ENCODE results near the gene CDC25A.
A peak's percentile ranks its signal among the peaks of the same experiment; 100 is the strongest.

Gene CDC25A

DNA sequence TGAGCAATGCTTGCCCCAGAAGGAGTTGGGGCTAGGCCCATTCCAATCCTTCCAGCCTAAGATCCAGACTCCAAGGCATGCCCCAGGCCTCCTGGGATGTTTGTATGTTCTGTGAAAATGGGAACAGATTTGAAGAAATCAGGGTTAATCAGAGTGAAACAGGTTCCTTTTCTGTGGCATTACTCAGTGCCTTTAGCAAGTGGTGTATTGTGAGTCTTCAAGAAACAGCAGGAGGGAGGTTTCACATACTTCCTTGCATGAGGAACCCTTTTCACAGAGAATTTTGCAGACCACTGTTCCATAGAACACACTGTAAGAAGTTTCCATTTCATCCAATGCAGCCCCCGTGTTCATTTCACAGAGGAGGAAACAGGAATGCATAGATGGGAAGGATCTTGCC lies 8.4 kb upstream of the CDC25A start:
- DNase-seq (ENCODE audit: low read depth in 3 of 3, low spot score in 1 of 3): no peak

DNA sequence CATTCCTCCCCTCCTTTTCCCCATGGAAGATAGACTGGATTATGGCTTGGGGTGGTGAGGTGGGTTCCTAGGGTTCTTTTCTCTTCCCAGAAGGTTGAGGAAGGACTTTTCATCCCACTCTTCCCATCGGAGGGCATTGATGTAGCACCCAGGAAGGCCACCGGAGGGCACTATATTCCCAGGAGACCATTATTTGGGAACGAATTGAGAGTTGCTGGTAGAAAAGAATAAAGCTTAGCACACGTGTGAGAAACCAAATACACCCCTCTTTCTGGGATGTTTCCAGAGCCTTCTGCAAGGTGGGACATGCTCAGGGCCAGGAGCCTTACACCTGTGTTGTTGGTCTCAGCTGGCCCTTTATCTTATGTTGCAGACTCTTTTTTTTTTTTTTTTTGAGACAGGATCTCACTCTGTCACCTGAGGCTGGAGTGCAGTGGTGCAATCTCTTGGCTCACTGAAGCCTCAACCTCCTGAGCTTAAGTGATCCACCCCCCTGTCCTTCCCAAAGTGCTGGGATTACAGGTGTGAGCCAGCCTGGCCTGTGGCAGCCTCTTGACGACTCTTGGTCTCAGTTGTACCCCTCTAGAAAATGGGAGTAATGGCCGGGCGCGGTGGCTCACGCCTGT lies 6.3 kb upstream of the CDC25A start:
- DNase-seq (ENCODE audit: low read depth in 3 of 3, low spot score in 1 of 3): no peak

- no peak for DNase-seq (ENCODE audit: low read depth in 3 of 3, low spot score in 1 of 3)
These were observed 2.7 kb upstream of the CDC25A start for GRCh38 chr3:48190911-48191310.

DNA sequence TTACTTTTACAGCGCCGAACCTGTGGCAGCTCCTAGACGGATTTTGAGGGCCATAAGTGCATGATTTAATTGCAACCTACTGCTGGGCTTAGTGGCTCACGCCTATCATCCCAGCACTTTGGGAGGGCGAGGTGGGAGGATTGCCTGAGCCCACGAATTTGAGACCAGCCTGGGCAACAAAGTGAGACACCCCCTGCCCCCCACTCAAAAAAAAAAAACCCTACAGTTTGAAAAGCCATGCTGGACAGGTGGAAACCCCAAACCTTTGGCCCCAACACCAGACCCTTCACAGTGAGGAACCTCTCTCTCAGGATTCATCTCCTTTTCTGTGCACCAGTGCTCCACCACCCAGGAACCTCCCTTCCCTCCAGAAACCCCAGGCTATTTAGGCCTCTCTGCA lies 1.1 kb upstream of the CDC25A start:
- no peak for DNase-seq (ENCODE audit: low read depth in 3 of 3, low spot score in 1 of 3)

GRCh38 chr3:48187579-48188265 lies 495 bp downstream of the CDC25A start:
- DNase-seq (ENCODE audit: low read depth in 3 of 3, low spot score in 1 of 3): peak in 1 of 3 donors; percentile 12

GRCh38 chr3:48187301-48187578 lies 977 bp downstream of the CDC25A start:
- DNase-seq (ENCODE audit: low read depth in 3 of 3, low spot score in 1 of 3): no peak

- no peak for DNase-seq (ENCODE audit: low read depth in 3 of 3, low spot score in 1 of 3)
These were observed 1.5 kb downstream of the CDC25A start for GRCh38 chr3:48186631-48187300.

DNA sequence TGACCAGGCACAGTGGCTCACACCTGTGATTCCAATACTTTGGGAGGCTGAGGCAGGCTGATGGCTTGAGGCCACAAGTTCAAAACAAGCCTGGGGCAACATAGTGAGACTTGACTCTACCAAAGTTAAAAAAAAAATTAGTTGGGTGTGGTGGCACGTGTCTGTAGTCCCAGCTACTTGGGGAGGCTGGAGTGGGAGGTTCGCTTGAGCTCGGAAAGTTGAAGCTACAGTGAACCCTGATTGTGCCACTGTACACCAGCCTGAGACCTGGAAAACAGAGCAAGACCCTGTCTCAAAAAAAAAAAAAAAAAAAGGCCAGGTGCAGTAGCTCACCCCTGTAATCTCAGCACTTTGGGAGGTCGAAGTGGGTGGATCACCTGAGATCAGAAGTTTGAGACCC lies 3.1 kb downstream of the CDC25A start:
- no peak for DNase-seq (ENCODE audit: low read depth in 3 of 3, low spot score in 1 of 3)

DNA sequence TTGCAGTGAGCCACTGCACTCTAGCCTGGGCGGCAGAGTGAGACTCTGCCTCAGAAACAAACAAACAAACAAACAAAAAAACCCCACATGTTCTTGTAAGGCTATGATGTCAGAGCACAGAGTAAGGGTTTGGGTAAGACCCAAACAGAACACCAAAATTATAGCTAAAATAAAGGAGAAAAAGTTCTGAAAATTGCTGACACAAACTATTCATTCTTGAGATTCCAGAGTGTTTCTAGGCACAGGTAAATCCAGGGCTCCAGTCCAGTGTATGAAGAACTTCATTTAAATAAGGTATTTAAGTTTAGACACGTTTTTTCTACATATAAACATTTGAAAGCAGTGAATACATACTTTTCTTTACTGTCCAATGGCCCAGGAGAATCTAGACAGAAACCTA lies 3.9 kb downstream of the CDC25A start:
- DNase-seq (ENCODE audit: low read depth in 3 of 3, low spot score in 1 of 3): no peak

DNA sequence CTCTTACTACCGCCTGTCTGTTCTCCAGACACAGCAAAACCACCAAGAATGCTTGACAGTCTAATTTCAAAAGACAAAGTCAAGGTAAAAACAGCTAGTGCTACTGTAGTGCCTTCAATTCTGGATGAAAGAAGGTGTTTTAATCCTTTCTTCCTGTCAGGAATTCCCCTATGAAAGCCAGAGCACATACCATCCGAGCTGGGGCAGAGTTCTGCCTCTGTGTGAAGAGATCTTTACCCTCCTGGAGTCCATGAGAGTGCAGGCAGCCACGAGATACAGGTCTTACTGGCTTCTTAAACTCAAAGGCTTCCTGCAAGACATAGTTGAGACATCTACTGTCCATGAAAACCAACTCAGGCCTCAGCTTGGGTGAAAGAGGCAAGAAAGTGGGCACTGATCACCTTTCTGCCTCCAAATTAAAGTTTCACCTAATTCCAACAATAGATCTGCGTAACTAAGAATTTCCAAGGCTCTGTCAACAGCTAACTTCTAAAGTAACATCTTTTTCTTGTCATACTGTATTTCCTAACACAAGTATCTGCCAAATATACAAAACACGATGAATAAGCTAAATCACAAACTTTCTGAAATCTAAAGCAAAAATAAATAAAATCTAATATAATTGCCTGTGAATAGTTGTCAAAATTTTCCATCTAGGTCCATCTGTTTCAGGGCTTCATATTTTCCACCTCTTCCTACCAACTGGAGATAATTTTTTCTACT lies 7.5 kb downstream of the CDC25A start:
- DNase-seq (ENCODE audit: low read depth in 3 of 3, low spot score in 1 of 3): no peak

DNA sequence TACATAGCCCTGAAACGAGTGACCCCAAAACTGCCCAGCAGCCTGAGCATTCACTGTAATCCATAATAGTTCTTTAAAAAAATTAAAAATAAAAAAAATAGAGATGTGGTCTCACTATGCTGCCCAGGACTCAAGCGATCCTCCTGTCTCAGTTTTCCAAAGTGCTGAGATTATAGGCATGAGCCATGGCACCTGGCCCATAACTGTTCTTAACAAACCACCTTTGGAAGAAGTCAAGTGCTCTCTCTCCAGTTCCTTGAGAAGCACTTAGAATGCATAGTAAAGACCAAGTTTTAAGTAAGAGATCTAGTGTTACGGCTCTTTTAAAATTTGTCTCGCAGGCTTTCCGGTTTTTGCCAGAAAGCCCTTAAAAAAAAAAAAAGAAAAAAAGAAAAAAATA lies 8.2 kb downstream of the CDC25A start:
- DNase-seq (ENCODE audit: low read depth in 3 of 3, low spot score in 1 of 3): no peak

- no peak for DNase-seq (ENCODE audit: low read depth in 3 of 3, low spot score in 1 of 3)
These were observed 10.1 kb downstream of the CDC25A start for GRCh38 chr3:48178072-48178471.

DNA sequence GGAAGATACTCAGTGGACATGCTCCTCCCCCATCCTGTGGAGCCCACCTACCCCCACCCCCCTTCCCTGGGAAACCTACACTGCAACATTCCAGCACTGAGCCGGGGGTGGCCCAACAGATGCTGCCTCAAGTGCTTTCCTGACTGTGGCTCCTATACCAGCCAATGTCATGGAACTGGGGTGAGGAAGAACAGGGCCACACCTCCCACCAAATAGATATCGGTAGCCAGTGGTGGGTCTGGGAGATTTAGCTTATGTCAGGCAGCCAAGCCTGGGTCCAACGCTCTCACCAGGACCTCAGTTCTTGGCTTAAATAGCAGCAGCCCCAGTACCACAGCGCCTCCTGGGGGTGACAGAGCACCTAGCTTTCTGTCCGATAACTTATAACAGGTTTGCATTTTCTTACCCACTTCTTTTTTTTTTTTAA lies 30.3 kb downstream of the CDC25A start:
- DNase-seq (ENCODE audit: low read depth in 3 of 3, low spot score in 1 of 3): peak in 1 of 3 donors; percentile 29

DNA sequence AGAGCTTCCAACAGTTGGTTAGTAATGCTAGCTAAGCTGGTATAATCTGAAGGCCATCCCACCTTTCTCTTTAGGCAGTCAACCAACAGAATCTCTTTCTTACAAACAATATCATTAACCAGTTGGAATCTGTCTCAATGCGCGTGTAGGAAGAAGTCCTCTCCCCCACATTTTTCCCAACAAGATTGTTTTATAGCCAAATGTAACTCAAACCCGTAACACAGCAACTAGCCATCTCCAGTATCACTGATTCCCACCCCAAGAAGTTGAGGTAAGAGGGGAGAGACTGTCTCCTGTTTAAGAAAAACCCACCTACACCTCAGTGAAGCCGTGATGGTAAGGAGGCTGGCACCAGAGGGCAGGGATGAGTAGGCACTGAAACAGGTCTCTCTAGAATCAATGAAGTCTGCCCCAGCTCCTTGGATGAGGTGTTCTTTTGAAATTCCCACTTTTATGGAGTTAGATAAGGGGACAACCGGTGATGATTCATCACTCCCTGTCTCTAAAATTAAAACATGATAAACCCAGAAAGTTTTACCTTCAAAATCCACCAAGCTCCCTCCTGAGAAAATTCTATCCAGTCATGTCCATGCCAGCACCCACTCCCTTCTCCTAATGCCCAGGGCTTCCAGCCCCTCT lies 30.9 kb downstream of the CDC25A start:
- no peak for DNase-seq (ENCODE audit: low read depth in 3 of 3, low spot score in 1 of 3)

DNA sequence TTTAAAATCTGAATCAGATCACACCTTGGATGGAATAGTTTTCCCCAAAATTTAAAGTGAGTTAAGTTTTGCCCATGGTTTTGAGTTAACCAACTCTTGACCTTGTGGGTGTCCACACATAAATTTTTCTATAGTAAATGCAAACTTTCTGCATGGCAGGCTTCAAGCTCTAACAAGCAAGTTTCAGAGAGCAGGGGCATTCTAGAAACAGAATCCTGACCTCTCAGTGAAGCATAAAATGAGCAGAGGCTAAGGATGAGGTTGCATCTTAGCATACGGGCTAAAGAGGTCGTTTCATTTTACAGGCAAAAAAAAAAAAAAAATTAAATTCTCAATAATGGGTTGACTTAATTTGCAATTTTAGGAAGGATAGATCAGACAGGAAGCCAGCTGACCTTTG lies 32.1 kb downstream of the CDC25A start:
- DNase-seq (ENCODE audit: low read depth in 3 of 3, low spot score in 1 of 3): no peak

DNA sequence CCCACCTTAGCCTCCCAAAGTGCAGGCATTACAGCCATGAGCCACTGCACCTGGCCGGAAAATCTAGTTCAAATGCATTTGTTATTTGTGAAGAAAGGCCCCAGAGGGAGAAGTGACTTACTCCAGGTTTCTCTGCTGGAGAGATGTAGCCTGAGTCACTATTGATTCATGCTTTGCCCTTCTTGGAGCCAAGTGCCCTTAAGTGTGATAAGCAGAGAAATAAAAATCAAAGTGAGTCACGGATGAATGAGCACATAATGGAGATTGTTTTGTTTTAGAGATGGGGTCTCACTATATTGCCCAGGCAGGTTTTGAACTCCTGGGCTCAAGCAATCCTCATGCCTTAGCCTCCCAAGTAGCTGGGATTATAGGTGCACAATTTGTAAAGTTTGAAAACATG lies 33.1 kb downstream of the CDC25A start:
- DNase-seq (ENCODE audit: low read depth in 3 of 3, low spot score in 1 of 3): no peak

DNA sequence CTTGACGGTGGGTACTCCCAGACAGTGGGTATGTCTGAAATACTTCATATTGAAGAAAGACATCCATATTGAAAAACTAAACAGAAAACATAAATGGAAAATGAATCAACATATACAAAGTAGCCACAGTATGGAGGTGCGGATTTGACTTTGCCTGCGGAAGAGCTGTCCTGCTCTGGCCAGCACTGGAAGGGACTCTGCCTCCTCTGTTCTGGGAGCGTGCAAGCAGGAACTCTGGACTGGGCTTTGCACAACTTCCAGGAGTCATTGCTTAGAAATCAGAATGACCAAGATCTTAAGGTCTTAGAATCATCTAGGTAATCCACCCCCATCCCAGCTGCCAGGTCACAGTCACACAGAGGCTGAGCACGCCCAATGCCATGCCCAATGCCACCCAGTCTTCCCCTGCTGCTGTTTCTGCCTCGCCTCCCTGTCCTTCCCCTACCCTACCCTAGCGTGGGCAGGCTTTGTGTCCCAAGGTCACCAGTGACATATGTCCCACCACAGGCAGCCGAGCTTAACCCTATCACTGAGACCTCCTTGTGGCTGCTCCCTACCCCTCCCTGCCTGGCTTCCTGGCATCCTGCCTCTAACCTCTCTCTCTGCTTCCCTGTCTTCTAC lies 36.3 kb downstream of the CDC25A start:
- no peak for DNase-seq (ENCODE audit: low read depth in 3 of 3, low spot score in 1 of 3)

DNA sequence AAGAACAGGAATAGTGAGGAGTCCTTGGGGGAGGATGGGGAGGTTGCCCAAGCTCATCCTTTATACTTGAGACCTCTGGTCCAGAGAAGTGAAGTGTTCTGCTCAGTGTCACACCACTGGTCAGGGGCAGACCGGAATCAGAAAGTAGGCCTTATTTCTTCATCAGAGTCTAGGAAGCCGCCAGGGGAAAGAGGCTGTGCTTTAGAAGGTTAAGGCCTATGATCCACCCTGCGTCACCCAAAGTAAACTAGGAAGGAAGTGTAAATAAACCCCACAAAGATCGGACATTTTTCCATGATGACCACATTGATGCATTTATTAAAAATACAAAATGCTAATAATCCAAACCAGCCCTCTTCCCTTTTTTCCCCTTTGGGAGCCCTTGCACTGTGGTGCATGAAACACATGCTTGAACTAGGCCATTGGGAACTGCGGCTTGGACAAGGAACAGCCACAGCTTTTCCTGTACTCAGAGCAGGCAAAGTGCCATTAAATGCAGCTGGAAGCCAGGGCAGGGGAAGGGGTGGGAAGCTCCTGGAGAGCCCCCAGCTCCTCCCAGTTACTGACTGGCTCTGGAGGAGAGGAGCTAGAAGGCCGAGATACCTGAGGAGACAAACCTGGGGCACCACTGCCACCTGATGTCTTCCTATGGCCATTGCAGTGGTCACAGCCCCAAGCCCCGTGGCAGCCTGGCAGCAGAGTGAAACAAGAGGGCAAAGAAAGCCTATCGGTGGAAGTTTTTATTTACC lies 37.0 kb downstream of the CDC25A start:
- DNase-seq (ENCODE audit: low read depth in 3 of 3, low spot score in 1 of 3): peak in 2 of 3 donors; percentile 16 to 24

DNA sequence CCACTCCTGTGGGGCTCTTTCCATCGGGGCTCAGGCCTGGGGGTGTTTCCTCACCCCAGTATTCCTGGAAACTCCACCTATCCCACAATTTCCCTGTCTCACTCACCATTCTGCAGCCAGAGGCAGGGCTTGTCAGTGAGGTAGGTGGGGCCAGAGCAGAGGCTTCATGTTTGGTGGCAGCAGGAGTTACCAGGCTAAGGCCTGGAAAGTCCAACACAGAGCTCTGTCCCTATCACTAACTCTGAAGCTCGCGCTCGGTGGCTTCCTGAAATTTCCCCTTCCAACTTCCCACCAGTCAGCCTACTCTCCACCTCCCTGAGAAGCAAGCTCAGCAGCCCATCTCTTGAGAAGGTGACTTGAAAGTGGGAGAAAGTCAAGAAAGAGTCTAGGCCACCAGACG lies 44.2 kb downstream of the CDC25A start:
- no peak for DNase-seq (ENCODE audit: low read depth in 3 of 3, low spot score in 1 of 3)

DNA sequence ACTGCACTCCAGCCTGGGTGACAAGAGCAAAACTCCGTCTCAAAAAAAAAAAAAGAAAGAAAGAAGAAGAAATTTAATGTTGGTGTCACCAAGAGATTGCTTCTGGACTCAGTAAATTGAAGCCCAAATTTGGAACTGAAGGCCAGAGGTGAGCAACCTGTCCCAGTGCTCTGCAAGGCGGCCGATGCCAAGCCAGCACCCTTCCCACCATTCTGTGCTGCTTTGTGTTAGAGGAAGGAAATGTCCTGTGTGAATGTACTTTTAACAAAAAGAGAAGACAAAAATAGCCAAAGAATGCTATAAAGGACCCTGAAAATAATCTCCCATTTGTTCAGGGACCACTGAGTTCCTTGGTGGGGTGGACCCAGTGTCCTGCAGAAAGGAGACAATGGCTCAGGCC lies 44.6 kb downstream of the CDC25A start:
- no peak for DNase-seq (ENCODE audit: low read depth in 3 of 3, low spot score in 1 of 3)

Measured in stimulated activated CD4-positive, alpha-beta T cell treated with anti-CD3 and anti-CD28 coated beads, TNF-alpha, amount 100 ng/mL, for 1 hour (primary cell).